Measurements from ENCODE around the gene NEAT1. TPM values are rescaled to one million over a fixed set of nuclear protein-coding genes. Genes with fewer than 3 reads are reported as not detected.
"Not testable (repeated sequence)": the region's sequence is repeated elsewhere in the genome, so short reads cannot be mapped to it uniquely, and the experiment has no call there.

NEAT1 gene
- total RNA-seq, 2 experiments from 2014 or later = 525 to 618 TPM

GRCh38 chr11:65439331-65440181 lies 17.0 kb downstream of the NEAT1 start:
- no peaks in the 10 kb centered on the region for H3K27me3 Mint-ChIP-seq
- peak; percentile 18 for ATAC-seq
- CTCF ChIA-PET = interaction anchor here (2.1 kb wide), 1 partner anchor 110 kb away, joined by 4 read pairs; no protein-coding TSS in a partner anchor
- no peaks in the 10 kb centered on the region for H3K9me3 Mint-ChIP-seq (ENCODE audit: low read depth)
- peaks cover 58% of the 10 kb centered on the region for H3K36me3 Mint-ChIP-seq
- H3K27ac Mint-ChIP-seq = peak overlapping the region; percentile 61
- peak; percentile 32 for DNase-seq
- H3K4me3 Mint-ChIP-seq = no peak overlapping the region
- H3K4me1 Mint-ChIP-seq = peaks cover 78% of the 10 kb centered on the region

GRCh38 chr11:65440831-65441499 lies 18.4 kb downstream of the NEAT1 start:
- Mint-ChIP-seq H3K9me3 (ENCODE audit: low read depth) (no peaks in the 10 kb centered on the region), H3K4me1 (peaks cover 64% of the 10 kb centered on the region), H3K27me3 (no peaks in the 10 kb centered on the region), H3K27ac (peak overlapping the region; percentile 82), H3K36me3 (peaks cover 46% of the 10 kb centered on the region), H3K4me3 (peak overlapping the region; percentile 7)
- CTCF ChIA-PET = interaction anchor here (1.1 to 2.1 kb wide), 3 partner anchors 25 to 111 kb away, joined by 4 to 5 read pairs (median 5); no protein-coding TSS in a partner anchor
- no peak for DNase-seq
- peak; percentile 18 for ATAC-seq

DNA sequence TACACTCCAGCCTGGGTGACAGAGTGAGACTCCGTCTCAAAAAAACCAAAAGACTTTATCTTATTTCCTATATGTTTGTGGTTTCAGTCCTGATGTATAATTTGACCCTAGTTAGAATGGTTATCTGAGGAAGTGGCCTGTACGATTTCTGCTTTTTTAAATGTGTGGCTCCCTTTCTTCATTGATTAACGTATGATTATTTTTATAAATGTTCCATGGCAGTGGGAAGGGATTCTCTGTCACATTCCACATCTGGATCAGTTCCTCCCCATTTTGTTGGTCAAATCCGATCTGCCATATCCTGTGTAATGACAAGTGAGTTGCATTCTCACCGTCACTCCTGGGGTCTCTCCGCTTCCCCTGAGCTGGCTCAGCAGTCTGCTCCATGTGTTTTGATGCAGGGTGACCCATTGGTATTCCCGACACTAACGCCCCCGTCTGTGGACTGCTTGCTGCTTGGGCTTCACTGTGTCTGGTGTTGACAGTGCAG lies 20.3 kb downstream of the NEAT1 start:
- peak overlapping the region; percentile 57 for H3K27ac Mint-ChIP-seq
- ATAC-seq = no peak
- no peak overlapping the region for H3K4me3 Mint-ChIP-seq
- peaks cover 51% of the 10 kb centered on the region for H3K4me1 Mint-ChIP-seq
- CTCF ChIA-PET = interaction anchor here (0.9 to 1.4 kb wide), 2 partner anchors 26 to 27 kb away, joined by 3 read pairs; no protein-coding TSS in a partner anchor
- H3K9me3 Mint-ChIP-seq (ENCODE audit: low read depth) = no peaks in the 10 kb centered on the region
- H3K36me3 Mint-ChIP-seq = peaks cover 29% of the 10 kb centered on the region
- H3K27me3 Mint-ChIP-seq = no peaks in the 10 kb centered on the region
- no peak for DNase-seq

GRCh38 chr11:65444314-65445051 lies 21.9 kb downstream of the NEAT1 start:
- Mint-ChIP-seq H3K9me3 (ENCODE audit: low read depth) (peaks cover 1% of the 10 kb centered on the region), H3K4me3 (no peak overlapping the region), H3K27me3 (no peaks in the 10 kb centered on the region), H3K27ac (peak overlapping the region; percentile 47), H3K36me3 (peaks cover 19% of the 10 kb centered on the region), H3K4me1 (peaks cover 37% of the 10 kb centered on the region)
- DNase-seq (no peak), ATAC-seq (peak; percentile 5)
- CTCF ChIA-PET = interaction anchor here (1.3 to 1.4 kb wide), 2 partner anchors 24 to 66 kb away, joined by 3 read pairs; no protein-coding TSS in a partner anchor

GRCh38 chr11:65445101-65445603 lies 22.6 kb downstream of the NEAT1 start:
- CTCF ChIA-PET = interaction anchor here (1.0 kb wide), 1 partner anchor 51 kb away, joined by 3 read pairs; no protein-coding TSS in a partner anchor
- ATAC-seq = no peak
- DNase-seq = no peak
- peak overlapping the region; percentile 60 for H3K27ac Mint-ChIP-seq
- H3K4me3 Mint-ChIP-seq = no peak overlapping the region
- H3K9me3 Mint-ChIP-seq (ENCODE audit: low read depth) = peaks cover 1% of the 10 kb centered on the region
- peaks cover 15% of the 10 kb centered on the region for H3K36me3 Mint-ChIP-seq
- H3K27me3 Mint-ChIP-seq = no peaks in the 10 kb centered on the region
- H3K4me1 Mint-ChIP-seq = peaks cover 31% of the 10 kb centered on the region

DNA sequence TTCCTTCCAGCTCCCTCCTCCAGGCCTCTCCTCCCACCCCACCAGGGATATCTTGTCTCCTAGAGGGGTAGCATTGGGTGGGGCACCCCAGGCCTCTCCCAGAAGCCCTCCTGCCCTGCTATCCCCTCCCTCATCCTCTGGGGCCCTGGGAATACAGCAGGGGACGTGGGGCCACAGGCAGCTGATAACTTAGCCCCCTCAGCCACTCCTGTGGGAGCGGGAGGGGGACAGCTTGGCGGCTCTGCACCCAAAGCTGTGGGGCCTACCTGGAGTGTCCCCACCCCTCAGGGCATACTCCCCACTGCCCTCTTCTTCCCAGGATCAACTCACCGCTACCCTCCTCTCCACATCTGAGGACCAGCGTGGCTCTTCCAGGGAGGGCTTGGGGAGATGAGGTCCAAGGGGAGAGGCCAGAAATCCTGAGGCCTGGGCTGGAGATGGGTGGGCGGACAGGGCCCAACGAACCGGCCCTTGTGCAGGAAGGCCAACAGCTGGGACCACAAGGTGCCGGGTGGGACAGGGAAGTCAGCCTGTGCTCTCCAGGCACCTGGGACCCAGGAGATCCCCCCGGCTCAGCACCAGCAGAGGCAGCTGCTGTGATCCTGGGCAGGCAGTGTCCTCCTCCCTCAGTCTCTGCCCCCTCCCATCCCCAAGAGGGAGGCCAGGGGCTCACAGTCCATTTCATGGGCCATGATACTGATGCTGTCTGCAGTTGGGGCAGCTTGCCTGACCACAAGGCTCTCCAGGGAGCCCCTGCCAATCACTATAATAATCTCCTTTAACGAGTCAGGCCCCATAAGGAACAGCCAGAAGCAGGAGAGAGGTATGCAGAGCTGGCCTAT lies 23.2 kb downstream of the NEAT1 start:
- no peaks in the 10 kb centered on the region for H3K27me3 Mint-ChIP-seq
- peaks cover 1% of the 10 kb centered on the region for H3K9me3 Mint-ChIP-seq (ENCODE audit: low read depth)
- H3K4me3 Mint-ChIP-seq = no peak overlapping the region
- ATAC-seq = peak; percentile 13
- CTCF ChIA-PET = interaction anchor here (1.0 to 1.5 kb wide), 3 partner anchors 26 to 51 kb away, joined by 3 to 4 read pairs (median 4); no protein-coding TSS in a partner anchor
- peaks cover 25% of the 10 kb centered on the region for H3K4me1 Mint-ChIP-seq
- H3K27ac Mint-ChIP-seq = peak overlapping the region; percentile 59
- DNase-seq = no peak
- H3K36me3 Mint-ChIP-seq = peaks cover 14% of the 10 kb centered on the region

GRCh38 chr11:65446446-65447277 lies 24.1 kb downstream of the NEAT1 start:
- ATAC-seq (peak; percentile 5), DNase-seq (no peak)
- H3K36me3 Mint-ChIP-seq = peaks cover 10% of the 10 kb centered on the region
- H3K27ac Mint-ChIP-seq = peak overlapping the region; percentile 59
- H3K4me3 Mint-ChIP-seq = no peak overlapping the region
- CTCF ChIA-PET = interaction anchor here (1.3 to 1.5 kb wide), 2 partner anchors 25 to 30 kb away, joined by 4 read pairs; no protein-coding TSS in a partner anchor
- peaks cover 19% of the 10 kb centered on the region for H3K4me1 Mint-ChIP-seq
- H3K27me3 Mint-ChIP-seq = no peaks in the 10 kb centered on the region
- H3K9me3 Mint-ChIP-seq (ENCODE audit: low read depth) = peaks cover 1% of the 10 kb centered on the region

- H3K4me3 Mint-ChIP-seq = no peak overlapping the region
- H3K27ac Mint-ChIP-seq = no peak overlapping the region
- no peaks in the 10 kb centered on the region for H3K27me3 Mint-ChIP-seq
- ATAC-seq (no peak), DNase-seq (no peak)
- H3K36me3 Mint-ChIP-seq = peaks cover 5% of the 10 kb centered on the region
- peaks cover 7% of the 10 kb centered on the region for H3K4me1 Mint-ChIP-seq
- peaks cover 1% of the 10 kb centered on the region for H3K9me3 Mint-ChIP-seq (ENCODE audit: low read depth)
- CTCF ChIA-PET = interaction anchor here (0.7 kb wide), 1 partner anchor 54 kb away, joined by 3 read pairs; no protein-coding TSS in a partner anchor
Measured at GRCh38 chr11:65448074-65448417, 25.4 kb downstream of the NEAT1 start.

DNA sequence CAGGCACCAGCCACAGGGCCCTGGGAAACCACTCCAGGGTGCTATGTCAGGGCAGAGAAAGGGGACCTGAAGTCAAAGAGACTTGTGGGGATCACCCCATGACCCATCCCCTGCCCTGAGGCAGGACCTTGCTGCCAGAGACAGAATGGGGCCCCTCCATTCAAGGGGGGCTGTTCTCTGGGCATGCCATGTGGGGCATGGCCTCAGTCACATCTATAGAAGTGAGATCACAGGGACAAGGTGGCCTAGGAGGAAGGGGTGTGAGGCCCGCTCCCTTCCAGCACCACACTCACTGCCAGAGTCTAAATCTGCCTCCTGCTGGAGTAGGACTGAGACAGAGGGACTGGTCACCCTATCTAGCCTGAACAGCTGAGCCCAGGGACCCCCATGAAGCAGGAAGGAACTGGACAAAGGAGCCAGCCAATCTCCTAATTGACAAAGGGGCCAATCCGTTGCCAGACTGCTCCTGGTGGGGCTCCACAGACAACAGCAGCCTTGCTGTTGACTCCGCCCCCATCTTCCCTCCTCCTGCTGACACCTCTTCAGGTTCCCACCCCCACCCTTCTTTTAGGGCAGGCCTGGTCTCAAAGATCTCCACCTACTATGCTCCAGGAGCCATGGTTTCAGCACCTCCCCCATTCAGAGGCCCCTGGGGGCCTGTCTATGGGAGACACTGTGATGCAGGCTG lies 26.0 kb downstream of the NEAT1 start:
- no peak overlapping the region for H3K27ac Mint-ChIP-seq
- DNase-seq (no peak), ATAC-seq (no peak)
- H3K27me3 Mint-ChIP-seq = no peaks in the 10 kb centered on the region
- CTCF ChIA-PET = interaction anchor here (0.7 to 1.4 kb wide), 2 partner anchors 11 to 23 kb away, joined by 3 read pairs; no protein-coding TSS in a partner anchor
- peaks cover 3% of the 10 kb centered on the region for H3K36me3 Mint-ChIP-seq
- peaks cover 4% of the 10 kb centered on the region for H3K4me1 Mint-ChIP-seq
- peaks cover 1% of the 10 kb centered on the region for H3K9me3 Mint-ChIP-seq (ENCODE audit: low read depth)
- H3K4me3 Mint-ChIP-seq = no peak overlapping the region

DNA sequence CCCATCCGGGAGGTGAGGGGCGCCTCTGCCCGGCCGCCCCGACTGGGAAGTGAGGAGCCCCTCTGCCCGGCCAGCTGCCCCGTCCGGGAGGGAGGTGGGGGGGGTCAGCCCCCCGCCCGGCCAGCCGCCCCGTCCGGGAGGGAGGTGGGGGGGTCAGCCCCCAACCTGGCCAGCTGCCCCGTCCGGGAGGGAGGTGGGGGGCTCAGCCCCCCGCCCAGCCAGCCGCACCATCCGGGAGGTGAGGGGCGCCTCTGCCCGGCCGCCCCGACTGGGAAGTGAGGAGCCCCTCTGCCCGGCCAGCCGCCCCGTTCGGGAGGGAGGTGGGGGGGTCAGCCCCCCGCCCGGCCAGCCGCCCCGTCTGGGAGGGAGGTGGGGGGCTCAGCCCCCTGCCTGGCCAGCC lies 28.7 kb downstream of the NEAT1 start:
- H3K4me1 Mint-ChIP-seq = peaks cover 20% of the 10 kb centered on the region
- H3K27ac Mint-ChIP-seq; H3K27me3 Mint-ChIP-seq; H3K9me3 Mint-ChIP-seq (ENCODE audit: low read depth); CTCF ChIA-PET; ATAC-seq; H3K36me3 Mint-ChIP-seq; H3K4me3 Mint-ChIP-seq; DNase-seq: not testable (repeated sequence)

GRCh38 chr11:65452259-65452658 lies 29.7 kb downstream of the NEAT1 start:
- DNase-seq, H3K27ac Mint-ChIP-seq: not testable (repeated sequence)

More at GRCh38 chr11:65452259-65452658, 29.7 kb downstream of the NEAT1 start:
- H3K4me1 Mint-ChIP-seq = peaks cover 25% of the 10 kb centered on the region
- ATAC-seq; H3K4me3 Mint-ChIP-seq; H3K36me3 Mint-ChIP-seq; H3K27me3 Mint-ChIP-seq; H3K9me3 Mint-ChIP-seq (ENCODE audit: low read depth): not testable (repeated sequence)
- CTCF ChIA-PET = interaction anchor here (1.0 kb wide), 1 partner anchor 20 kb away, joined by 3 read pairs; no protein-coding TSS in a partner anchor

Measured in activated CD8-positive, alpha-beta memory T cell treated with anti-CD3 and anti-CD28 coated beads, Interleukin-2, amount 10 ng/mL, durations not matched to agents 7 days and 5 days (primary cell).